Ectodermal cell (in vitro differentiated cells): ENCODE measurements around the gene PLCB3.

Experiments used
- H3K27ac ChIP-seq: 2 replicates; pipeline ENCODE4 v1.7.0; 2013; ENCODE audit warnings: mild to moderate bottlenecking, low read depth, low read length; ENCODE audit not compliant: insufficient read depth, poor library complexity, severe bottlenecking
- H3K27me3 ChIP-seq: 2 replicates; pipeline ENCODE4 v1.7.0; 2013; ENCODE audit warnings: mild to moderate bottlenecking, low read length; ENCODE audit not compliant: insufficient read depth, control insufficient read depth, poor library complexity, severe bottlenecking
- H3K36me3 ChIP-seq: one replicate; pipeline ENCODE4 v1.7.0; 2013; ENCODE audit warnings: low read length; ENCODE audit not compliant: control insufficient read depth, insufficient read depth
- H3K4me1 ChIP-seq: one replicate; pipeline ENCODE4 v1.7.0; 2013; ENCODE audit warnings: low read length; ENCODE audit not compliant: control insufficient read depth, insufficient read depth
- H3K4me3 ChIP-seq: 2 replicates; pipeline ENCODE4 v1.7.0; 2013; ENCODE audit warnings: low read depth, low read length, control low read depth; ENCODE audit not compliant: insufficient read depth
- H3K9me3 ChIP-seq: 2 replicates; pipeline ENCODE4 v1.7.0; 2013; ENCODE audit warnings: mild to moderate bottlenecking, low read length, moderate library complexity; ENCODE audit not compliant: control insufficient read depth
- WGBS, 2 experiments: methylation state at CpG; one replicate each; pipeline ENCODE4 v1.1.7; 2013; ENCODE audit warnings: missing lambda C conversion rate in 2 of 2; 5-methylcytosine and 5-hydroxymethylcytosine counted together

PLCB3 gene

DNA sequence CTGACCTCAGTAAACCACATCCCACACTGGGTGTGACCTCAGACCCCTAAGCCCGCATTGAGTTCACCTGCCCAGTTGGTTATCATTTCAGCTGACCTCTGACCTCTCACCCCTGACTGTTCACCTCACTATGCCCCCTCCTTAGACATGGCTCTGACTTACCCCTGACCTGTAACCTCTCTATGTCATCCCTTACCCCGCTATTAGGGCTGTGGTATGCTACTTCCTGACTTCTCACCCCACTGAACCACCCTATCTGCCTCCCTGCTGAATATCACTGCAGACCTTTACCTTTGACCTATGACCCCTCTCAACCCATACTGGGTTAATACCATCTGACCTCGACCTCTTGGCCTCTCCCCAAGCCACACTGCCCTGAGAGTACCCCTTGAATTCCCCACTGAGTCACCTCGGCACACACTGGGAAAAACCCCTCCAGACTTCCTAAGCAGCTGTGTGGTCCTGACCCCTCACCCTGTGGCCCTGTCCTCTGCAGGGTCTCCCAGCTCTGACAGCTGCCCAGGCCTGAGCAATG is 8.3 kb downstream of the PLCB3 start:
- no peak overlapping the region for H3K27ac ChIP-seq
- H3K4me3 ChIP-seq, result no peak overlapping the region
- peaks cover 22% of the 10 kb centered on the region for H3K36me3 ChIP-seq
- 91 to 96% methylated on average over 4 of the region's 4 CpGs for WGBS, 2 experiments
- H3K4me1 ChIP-seq, result peaks cover 10% of the 10 kb centered on the region
- H3K27me3 ChIP-seq, result no peaks in the 10 kb centered on the region
- H3K9me3 ChIP-seq, result no peaks in the 10 kb centered on the region

DNA sequence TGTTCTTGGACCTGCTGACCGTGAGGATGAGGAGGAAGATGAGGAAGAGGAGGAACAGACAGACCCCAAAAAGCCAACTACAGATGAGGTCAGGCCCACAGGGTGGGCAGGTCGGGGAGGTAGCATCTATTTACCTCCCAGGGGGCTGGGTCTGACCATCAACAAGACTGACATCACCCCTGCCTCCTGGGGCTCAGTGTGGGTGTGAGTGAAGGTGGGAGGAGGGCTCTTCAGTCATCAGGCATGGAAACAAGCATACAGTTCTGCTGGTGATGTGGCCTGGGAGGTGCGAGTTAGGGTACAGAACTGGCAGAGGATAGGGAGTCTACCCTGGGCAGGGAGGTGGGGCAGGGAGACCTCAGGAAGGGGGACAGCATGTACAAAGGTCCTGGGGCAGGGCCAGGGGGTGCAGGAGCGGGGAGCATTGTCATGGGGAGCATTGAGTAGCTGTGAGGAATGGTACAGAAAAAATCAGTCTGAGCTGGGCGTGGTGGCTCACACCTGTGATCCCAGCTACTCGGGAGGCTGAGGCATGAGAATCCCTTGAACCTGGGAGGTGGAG is 8.9 kb downstream of the PLCB3 start:
- 94 to 95% methylated on average over 6 of the region's 6 CpGs for WGBS, 2 experiments
- Histone ChIP-seq H3K36me3 (peaks cover 22% of the 10 kb centered on the region), H3K4me1 (peaks cover 10% of the 10 kb centered on the region), H3K9me3 (no peaks in the 10 kb centered on the region), H3K4me3 (no peak overlapping the region), H3K27ac (no peak overlapping the region), H3K27me3 (no peaks in the 10 kb centered on the region)

DNA sequence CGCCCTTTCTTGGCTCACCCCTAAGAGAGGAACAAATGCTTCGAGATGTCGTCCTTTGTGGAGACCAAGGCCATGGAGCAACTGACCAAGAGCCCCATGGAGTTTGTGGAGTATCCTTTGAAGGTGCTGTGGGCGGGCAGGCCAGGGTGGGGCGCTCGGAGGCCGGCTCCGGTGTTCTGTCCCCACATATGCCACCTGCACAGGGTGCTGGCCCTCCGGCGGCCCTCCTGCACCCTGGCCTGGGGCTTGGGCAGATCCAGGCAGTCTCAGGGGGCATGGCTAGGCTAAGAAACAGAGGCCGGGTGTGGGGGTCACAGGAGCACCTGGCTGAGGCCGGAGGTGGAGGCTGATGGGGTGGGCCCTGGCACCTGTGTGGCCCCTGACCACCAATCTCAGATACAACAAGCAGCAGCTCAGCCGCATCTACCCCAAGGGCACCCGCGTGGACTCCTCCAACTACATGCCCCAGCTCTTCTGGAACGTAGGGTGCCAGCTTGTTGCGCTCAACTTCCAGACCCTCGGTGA is 10.3 kb downstream of the PLCB3 start:
- H3K36me3 ChIP-seq, result peaks cover 25% of the 10 kb centered on the region
- peaks cover 10% of the 10 kb centered on the region for H3K4me1 ChIP-seq
- H3K27ac ChIP-seq, result no peak overlapping the region
- no peaks in the 10 kb centered on the region for H3K9me3 ChIP-seq
- H3K27me3 ChIP-seq, result no peaks in the 10 kb centered on the region
- H3K4me3 ChIP-seq, result no peak overlapping the region
- 96% methylated on average over 18 of the region's 18 CpGs for WGBS, 2 experiments

DNA sequence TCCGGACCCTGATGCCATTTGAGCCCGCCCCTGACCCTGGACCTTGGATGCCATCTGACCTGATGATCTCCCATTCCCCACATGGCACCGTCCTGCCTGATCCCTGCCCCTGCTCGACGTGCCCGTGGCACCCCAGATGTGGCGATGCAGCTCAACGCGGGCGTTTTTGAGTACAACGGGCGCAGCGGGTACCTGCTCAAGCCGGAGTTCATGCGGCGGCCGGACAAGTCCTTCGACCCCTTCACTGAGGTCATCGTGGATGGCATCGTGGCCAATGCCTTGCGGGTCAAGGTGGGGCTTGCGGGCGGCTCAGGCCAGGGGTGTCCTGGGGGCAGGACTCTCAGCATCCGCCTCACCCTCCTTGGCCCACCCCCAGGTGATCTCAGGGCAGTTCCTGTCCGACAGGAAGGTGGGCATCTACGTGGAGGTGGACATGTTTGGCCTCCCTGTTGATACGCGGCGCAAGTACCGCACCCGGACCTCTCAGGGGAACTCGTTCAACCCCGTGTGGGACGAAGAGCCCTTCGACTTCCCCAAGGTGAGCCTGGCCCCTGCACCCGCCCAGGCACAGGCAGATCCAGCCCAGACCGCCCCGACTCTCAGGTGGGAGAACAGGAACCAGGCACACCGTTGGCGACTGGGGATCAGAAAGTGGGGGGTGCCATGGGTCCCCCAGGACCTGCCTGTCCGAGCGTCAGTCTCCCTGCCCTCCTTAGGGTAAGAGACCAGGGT is 11.1 kb downstream of the PLCB3 start:
- Histone ChIP-seq H3K9me3 (no peaks in the 10 kb centered on the region), H3K4me1 (peaks cover 10% of the 10 kb centered on the region), H3K36me3 (peaks cover 25% of the 10 kb centered on the region), H3K27me3 (no peaks in the 10 kb centered on the region), H3K4me3 (no peak overlapping the region), H3K27ac (no peak overlapping the region)
- 96 to 97% methylated on average over 42 of the region's 42 CpGs for WGBS, 2 experiments

DNA sequence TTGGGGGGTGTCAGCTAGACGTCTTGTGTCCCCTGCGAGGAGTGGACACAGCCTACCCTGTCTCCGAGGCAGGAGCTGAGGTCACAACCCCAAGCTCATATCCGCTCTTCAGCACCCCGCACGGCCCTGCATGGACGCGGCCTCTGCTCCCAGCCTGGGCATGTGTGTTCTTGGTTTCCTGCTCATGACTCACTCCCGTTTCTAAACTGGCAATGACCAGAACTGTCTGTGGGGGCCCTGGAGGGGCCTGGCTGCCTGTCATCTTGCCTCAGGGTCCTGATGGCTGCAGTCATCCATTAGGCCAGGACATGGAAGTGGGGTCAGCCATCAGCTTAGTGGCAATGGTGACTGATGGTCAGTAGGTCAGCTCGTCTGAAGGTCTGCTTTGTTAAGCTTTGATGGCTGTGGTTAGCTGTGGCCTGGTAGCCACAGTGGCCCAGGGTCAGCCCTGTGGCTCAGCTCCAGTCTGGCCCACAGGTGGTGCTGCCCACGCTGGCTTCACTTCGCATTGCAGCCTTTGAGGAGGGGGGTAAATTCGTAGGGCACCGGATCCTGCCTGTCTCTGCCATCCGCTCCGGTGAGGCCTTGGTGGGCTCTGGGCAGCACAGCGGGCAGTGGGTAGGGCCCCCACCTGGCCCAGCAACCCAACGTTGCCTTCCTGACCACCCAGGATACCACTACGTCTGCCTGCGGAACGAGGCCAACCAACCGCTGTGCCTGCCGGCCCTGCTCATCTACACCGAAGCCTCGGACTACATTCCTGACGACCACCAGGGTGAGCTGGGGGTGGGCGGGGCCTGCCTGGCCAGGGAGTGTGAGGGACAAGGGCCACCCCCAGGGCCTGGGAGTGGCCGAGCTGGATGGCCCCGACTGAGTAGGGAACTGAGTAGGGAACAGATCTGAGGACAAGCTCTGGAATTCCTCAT is 12.0 kb downstream of the PLCB3 start:
- H3K36me3 ChIP-seq, result peaks cover 24% of the 10 kb centered on the region
- WGBS, 2 experiments, result 79 to 80% methylated on average over 29 of the region's 29 CpGs
- H3K27ac ChIP-seq, result no peak overlapping the region
- peaks cover 10% of the 10 kb centered on the region for H3K4me1 ChIP-seq
- H3K27me3 ChIP-seq, result no peaks in the 10 kb centered on the region
- H3K4me3 ChIP-seq, result no peak overlapping the region
- no peaks in the 10 kb centered on the region for H3K9me3 ChIP-seq

DNA sequence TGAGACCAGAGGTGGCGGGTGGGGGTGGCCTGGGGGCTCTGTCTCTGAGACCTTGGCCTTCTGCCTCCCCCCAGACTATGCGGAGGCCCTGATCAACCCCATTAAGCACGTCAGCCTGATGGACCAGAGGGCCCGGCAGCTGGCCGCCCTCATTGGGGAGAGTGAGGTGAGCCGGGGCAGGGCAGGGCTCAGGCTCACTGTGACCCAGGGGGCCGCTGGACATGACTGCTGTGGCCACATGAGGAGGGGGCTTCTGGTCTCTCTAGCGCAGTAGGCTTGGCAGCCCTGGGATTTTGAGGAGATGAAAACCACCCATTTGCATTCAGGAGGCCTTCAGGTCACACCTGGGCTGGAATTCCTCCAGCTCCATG is 12.6 kb downstream of the PLCB3 start:
- Histone ChIP-seq H3K4me3 (no peak overlapping the region), H3K27ac (peak overlapping the region; percentile 8), H3K9me3 (no peaks in the 10 kb centered on the region), H3K36me3 (peaks cover 18% of the 10 kb centered on the region), H3K27me3 (no peaks in the 10 kb centered on the region), H3K4me1 (peaks cover 14% of the 10 kb centered on the region)
- WGBS, 2 experiments, result 92 to 95% methylated on average over 8 of the region's 8 CpGs

DNA sequence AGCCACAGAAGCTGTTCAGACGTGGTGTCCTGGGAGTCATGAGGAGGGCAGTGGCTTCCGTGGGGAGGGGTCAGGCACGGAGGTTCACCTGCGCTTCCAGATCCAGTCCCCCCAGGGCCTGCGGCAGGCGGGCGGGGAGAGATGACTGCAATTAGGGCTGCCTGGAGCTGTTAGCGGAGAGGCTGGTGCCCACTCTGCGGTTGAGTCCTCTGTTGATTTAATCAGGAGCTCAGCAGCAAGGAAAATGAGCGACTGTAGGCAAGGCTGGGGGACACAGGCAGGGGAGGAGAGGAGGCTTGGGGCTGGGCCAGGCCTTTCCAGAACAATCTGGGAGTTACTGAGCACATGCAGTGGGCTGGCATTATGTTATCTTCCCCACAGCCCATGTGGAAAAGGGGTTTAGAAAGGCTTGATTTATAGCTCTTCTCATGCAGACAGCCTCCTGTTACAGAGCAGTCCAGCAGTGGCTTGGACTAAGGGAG is 13.1 kb downstream of the PLCB3 start:
- Histone ChIP-seq H3K27ac (no peak overlapping the region), H3K4me3 (no peak overlapping the region), H3K4me1 (peaks cover 14% of the 10 kb centered on the region), H3K27me3 (no peaks in the 10 kb centered on the region), H3K9me3 (no peaks in the 10 kb centered on the region), H3K36me3 (peaks cover 13% of the 10 kb centered on the region)
- WGBS, 2 experiments, result 95 to 96% methylated on average over 10 of the region's 10 CpGs

DNA sequence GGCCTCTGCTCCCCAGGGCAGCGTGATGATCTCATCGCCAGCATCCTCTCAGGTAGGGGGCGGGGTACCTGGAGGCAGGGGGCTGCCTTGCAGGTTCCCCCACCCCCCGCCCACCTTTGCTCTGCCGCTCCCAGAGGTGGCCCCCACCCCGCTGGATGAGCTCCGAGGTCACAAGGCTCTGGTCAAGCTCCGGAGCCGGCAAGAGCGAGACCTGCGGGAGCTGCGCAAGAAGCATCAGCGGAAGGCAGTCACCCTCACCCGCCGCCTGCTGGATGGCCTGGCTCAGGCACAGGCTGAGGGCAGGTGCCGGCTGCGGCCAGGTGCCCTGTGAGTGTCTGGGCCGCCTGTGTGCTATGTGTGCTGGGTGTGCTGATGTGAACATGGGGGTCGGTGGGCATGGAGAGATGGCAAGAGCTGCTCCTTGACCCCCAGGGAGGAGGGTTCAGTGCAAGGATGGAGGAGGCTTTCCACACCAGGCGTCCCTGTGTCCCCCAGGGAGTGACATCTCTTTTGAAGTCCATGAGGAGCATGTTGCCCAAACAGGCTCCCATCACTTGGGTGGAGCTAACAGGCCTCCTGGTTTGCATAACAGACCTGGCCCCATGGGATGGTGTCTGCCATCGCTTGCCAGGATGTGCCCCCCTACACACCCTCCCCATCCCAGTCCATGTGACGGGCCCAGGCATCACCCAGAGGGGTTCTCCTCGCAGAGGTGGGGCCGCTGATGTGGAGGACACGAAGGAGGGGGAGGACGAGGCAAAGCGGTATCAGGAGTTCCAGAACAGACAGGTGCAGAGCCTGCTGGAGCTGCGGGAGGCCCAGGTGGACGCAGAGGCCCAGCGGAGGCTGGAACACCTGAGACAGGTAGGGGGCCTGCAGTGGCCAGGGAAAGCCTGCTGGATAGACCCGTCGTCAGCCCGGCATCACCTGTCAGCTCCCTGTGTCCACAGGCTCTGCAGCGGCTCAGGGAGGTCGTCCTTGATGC is 14.1 kb downstream of the PLCB3 start:
- Histone ChIP-seq H3K4me1 (peaks cover 14% of the 10 kb centered on the region), H3K27me3 (no peaks in the 10 kb centered on the region), H3K9me3 (no peaks in the 10 kb centered on the region), H3K27ac (no peak overlapping the region), H3K36me3 (peaks cover 12% of the 10 kb centered on the region), H3K4me3 (no peak overlapping the region)
- 93 to 94% methylated on average over 35 of the region's 35 CpGs for WGBS, 2 experiments

DNA sequence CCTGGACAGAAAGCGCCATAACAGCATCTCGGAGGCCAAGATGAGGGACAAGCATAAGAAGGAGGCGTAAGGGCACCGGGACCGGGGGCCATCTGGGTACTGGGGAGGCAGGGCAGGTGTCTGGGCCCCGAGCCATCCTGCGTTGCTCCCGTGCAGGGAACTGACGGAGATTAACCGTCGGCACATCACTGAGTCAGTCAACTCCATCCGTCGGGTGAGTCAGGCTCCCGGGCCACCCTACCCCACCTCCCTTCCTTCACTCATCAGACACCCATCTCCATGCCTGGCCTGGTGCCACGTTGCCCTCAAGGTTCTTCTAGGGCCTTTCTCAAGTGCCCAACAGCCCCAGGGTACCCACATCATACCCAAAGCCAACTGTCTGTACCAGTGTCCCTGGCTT is 15.0 kb downstream of the PLCB3 start:
- Histone ChIP-seq H3K27ac (no peak overlapping the region), H3K36me3 (peaks cover 12% of the 10 kb centered on the region), H3K9me3 (no peaks in the 10 kb centered on the region), H3K27me3 (no peaks in the 10 kb centered on the region), H3K4me3 (no peak overlapping the region), H3K4me1 (peaks cover 14% of the 10 kb centered on the region)
- 94% methylated on average over 15 of the region's 15 CpGs for WGBS, 2 experiments
